ENCODE data around the gene SPINK4.
A peak's percentile ranks its signal among the peaks of the same experiment; 100 is the strongest.

Gene SPINK4

DNA sequence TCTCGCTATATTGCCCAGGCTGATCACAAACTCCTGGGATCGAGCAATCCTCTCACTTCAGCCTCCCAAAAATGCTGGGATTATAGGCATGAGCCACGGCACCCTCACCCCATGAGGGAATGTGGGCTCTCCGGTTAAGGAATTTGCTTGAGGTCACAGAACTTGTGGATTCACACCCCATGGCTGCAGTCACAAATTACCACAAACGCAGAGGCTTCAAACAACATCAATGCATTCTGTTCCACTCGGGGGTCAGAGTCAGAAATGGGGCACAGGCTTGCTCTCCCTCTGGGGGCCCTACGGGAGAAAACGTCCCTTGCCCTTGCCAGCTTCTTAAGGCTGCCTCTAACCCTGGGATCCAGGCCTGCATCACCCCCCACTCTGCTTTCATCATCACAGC lies 12.2 kb upstream of the SPINK4 start:
- no peak overlapping the region for H3K4me3 ChIP-seq (ENCODE audit: low read depth, low read length)
- no peak for DNase-seq (ENCODE audit: low read depth)

DNA sequence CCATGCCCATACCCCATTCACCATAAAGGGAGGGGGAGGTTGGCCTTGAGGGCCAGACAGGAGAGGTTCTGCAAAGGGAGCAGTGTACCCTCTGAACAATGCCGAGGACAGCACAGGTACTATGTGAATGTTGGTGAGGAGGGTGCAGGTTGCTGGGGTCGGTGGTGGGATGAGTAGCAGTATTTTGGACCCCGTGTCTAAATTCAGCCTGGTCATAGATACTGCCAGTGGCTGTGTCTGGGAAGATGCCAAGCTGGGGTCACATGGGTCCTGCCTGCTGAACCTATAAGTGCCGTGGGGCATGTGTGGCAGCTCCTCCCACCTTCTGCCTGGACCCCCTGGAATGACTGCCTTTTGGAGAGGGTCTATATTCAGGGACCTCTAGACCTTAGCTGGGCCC lies 11.4 kb upstream of the SPINK4 start:
- no peak overlapping the region for H3K4me3 ChIP-seq (ENCODE audit: low read depth, low read length)
- DNase-seq (ENCODE audit: low read depth), result no peak

DNA sequence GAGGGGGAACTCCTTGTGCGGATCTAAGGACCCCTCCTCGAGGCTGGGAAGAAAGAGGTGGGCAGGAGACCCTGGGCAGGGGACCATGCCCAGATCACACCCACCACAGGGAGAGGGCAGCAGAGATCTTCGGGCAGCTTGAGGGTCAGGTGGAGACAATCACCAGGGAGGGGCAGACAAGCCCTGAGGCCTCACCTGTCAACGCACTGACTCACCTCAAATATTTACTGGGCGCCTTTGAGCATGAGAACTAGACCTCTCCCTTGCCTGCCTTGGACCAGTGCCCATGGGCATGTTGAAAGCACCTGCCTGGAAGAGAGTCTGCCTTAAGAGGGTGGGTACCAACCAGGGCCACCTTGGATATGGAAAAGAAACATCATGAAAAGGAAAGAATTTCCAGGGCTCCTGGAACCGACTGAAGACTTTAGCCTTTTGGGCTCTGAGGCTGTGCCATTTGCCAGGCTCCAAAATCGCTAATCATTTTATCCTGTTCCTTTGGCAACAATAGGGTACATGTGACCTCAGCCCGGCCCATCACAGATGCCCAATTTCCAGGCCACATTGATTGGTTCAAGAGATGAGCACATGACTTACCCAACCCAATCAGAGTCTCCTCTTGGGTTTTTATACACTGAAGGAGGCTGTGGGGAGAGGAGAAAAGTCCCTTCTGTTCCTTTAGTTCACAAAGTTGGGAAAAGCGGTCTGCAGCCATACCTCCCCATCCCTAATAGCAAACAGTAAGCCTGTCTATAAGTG lies 10.4 kb upstream of the SPINK4 start:
- DNase-seq (ENCODE audit: low read depth), result no peak
- no peak overlapping the region for H3K4me3 ChIP-seq (ENCODE audit: low read depth, low read length)

DNA sequence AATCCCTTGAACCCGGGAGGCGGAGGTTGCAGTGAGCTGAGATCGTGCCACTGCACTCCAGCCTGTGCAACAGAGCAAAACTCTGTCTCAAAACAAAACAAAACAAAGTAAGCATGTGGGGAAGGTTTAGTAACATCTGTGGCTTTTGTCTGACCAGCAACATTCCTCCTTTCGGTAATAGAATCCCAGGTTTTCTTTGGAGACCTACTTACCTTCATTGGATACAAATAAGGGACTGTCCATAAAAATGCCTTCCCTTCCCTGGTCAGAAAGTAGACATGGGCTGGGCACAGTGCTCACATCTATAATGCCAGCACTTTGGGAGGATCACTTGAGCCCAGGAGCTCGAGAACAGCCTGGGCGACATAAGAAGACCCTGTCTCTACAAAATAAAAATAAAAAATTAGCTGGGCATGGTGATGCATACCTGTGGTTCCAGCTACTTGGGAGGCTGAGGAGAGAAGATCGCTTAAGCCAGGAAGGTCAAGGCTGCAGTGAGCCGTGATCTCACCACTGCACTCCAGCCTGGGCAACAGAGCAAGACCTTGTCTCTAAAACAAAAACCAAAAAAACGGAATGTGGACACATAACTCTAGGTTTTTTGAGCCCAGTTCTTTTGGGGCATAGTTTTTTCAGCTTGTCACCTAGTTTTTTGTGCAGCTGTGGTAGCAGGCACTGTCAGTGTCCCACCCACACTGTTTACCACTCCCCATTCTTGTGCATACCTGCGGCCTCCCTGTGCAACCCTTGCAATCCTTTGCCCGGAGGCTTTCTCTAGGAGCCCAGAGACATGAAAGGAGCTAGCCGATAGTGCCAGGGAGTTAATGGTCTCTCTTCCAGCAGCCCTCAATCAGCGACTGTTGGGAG lies 9.0 kb upstream of the SPINK4 start:
- H3K4me3 ChIP-seq (ENCODE audit: low read depth, low read length), result no peak overlapping the region
- DNase-seq (ENCODE audit: low read depth), result no peak

DNA sequence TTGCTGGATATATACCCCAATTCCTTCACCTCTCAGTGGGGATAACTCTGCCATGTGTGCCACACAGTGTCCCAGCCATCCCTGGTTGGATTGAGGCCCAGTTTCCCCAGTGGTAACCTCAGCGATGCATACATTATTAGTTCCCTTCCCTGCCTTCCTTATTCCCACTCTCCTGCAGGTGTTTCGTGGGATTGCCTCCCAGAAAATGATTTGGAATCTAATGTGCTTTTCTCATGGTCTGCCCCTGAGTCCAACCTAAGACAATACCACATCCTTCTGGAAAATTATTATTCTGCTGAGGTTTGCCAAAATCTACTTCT lies 8.4 kb upstream of the SPINK4 start:
- DNase-seq (ENCODE audit: low read depth), result no peak
- no peak overlapping the region for H3K4me3 ChIP-seq (ENCODE audit: low read depth, low read length)

DNA sequence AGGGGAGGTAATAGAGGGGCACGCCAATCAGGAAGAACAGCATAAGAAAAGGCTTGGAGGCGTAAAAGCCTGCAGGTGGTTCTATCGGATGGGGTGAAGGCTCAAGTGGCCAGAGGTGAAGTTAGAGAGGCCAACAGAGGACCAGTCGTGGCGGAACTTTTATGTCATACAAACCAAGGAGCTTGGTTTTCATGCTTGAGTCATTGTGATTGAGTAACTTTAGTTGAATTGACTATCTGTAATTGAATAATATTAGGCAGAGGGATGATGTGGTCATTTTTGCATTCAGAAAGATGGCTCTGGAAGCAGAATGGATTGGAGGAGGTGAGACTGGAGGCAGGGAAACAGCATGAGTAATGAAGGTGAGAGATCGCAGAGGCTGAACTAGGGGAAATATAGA lies 7.2 kb upstream of the SPINK4 start:
- DNase-seq (ENCODE audit: low read depth), result no peak
- no peak overlapping the region for H3K4me3 ChIP-seq (ENCODE audit: low read depth, low read length)

DNA sequence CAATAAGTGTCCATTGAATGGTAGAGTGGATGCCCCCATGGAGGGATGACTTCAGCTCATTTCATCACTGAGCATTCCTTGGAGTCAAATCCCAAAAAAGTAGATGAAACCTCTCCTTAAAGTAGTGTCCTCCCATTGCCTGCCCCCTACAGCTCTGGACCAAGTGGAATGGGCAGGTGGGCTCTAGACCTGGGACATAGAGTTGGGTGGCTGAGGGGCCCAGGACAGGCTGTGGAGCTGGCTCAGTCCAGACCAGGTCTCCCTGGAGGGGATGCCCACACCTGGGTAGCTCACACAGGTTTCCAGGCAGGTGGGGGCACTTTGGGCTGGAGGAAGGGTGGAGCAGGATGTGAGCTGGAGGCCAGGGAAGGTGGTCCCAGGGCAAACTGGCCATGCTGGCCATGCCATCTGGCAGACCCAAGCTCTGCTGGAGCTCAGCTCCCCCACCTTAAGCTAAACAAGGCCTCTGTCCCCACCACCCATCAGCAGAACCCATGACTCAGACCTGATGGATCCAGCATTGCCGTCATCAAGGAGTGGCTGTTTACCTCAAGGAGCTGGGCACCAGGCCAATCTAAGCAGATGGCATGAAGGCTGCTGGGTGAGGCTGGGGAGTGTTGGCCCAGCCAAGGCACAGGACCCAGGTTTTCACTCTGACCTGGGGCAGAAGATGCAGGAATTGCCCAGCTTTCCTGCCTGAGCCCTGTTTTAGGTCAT lies 6.2 kb upstream of the SPINK4 start:
- peak; percentile 89 for DNase-seq (ENCODE audit: low read depth)
- no peak overlapping the region for H3K4me3 ChIP-seq (ENCODE audit: low read depth, low read length)

DNA sequence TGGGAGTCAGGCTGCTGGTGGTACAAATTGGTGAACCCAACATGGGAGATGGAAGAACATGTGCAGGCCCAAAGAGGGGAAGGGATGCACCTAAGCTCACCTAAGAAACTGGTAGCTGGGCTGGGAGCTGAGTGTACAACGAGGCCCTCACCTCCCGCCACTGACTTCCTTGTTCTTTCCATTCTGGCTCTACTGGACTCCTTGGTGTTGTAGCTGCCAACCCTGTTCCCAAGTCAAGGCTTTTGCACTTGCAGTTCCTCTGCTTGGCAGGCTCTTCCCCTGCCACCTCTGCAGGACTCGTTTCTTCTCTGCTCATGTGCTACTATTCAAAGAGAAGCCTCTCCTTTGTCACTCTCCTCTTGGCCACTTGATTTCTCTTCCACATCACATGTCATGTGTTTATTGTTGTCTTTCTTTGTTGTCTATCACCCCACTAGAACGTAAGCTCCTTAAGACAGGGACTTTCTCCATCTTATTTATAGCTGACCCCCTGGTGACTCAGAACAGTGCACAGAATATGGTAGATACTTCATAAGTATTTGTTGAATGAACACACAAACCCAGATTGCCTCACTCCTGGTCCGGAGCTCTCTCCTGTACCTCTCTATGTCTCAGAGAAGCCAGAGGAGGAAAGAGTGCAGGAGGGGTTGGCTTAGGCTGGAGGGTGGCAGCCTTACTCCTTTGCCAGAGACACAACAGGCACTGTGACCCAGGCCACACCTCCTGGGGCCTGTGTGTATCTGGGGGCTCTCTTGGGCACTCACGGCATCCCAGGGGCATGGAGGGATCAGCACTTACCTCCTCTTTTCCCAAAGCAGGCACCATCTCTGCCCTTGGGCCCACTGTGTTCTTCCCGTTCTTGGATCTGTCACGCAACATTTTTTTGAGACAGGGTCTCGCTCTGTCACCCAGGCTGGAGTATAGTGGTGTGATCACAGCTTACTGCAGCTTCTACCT lies 5.2 kb upstream of the SPINK4 start:
- no peak overlapping the region for H3K4me3 ChIP-seq (ENCODE audit: low read depth, low read length)
- DNase-seq (ENCODE audit: low read depth), result no peak

DNA sequence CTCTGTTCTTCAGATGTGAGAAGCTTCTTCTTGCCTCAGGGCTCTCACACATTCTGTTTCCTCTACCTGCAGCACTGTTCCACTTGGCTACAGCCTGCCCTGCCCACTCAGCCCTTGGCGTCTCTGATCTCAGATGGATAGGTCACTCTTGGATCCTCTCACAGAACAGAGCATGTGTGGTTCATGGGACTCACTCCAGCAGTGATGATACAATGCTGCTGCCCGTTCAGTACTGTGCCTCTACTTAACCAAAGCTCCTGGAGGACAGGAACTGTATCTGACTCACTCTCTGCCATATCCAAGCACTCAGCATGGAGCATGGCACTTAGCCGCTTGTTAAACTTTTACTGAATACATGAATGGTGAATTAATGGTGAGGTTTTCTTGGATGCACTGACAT lies 3.4 kb upstream of the SPINK4 start:
- DNase-seq (ENCODE audit: low read depth), result no peak
- H3K4me3 ChIP-seq (ENCODE audit: low read depth, low read length), result no peak overlapping the region

DNA sequence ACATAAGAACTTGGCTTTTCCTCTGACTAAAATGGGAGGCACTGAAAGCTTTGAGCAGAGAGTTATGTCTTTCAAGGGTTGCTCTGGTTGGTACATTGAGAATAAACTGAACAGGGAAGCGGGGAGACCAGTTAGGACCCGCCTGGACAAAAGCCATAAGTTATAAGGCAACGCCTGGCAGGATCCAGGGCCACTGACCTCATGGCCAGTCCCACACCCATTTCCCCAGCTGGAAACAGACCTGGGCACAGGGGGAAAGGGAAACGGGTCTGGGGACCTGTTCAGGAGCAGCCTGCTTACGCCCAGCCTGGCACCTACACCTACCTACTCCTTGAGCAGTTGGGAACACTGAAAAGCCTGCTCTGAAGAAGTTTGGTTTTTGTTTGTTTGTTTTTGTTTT lies 1.3 kb downstream of the SPINK4 start:
- no peak for DNase-seq (ENCODE audit: low read depth)
- no peak overlapping the region for H3K4me3 ChIP-seq (ENCODE audit: low read depth, low read length)

DNA sequence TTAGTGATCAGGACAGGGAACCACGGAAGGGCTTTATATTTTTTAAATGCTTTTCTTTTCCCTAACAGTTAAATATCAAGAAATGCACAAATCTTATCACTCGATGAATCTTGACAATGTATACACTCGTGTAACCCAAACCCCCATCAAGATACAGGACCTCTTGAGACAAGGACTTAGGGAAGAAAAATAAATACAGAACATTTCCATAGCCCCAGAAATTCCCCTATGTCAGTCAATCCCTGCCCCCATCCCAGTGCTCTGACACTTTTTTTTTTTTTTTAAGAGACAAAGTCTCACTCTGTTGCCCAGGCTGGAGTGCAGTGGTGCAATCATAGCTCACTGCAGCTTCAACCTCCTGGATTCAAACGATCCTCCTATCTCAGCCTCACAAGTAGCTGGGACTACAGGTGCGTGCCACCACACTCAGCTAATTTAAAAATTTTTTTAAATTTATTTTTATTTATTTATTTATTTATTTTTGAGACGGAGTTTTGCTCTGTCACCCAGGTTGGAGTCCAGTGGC lies 2.7 kb downstream of the SPINK4 start:
- no peak overlapping the region for H3K4me3 ChIP-seq (ENCODE audit: low read depth, low read length)
- no peak for DNase-seq (ENCODE audit: low read depth)

DNA sequence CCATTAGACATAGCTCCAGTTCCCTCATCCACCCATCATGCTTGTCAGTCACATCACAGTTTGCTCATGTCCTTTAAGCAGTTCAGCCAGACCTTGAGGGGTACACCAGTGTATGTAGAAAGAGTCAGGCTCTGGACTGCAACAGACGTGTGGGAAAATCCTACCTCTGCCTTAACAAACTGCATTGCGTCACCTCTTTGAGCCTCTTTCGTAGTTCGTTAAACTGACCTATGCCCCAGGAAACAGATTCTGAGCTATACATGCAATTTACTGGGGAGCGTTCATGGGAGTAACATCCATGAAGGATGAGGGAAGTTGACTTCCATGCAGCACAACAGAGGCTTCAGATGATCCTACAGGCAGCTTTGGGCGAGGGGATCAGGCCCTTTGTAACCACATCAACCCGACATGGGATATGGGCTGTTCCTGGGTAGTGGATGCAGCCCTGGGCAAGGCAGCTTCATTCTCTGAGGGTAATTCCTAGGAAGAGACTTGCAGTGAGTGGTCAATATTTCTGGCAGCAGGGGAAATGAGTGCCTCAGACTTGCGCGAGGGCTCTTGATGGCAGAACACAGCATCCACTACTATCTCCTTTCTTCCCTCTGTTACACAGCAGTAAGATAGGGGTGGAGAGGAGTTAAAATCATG lies 4.3 kb downstream of the SPINK4 start:
- DNase-seq (ENCODE audit: low read depth), result no peak
- no peak overlapping the region for H3K4me3 ChIP-seq (ENCODE audit: low read depth, low read length)

DNA sequence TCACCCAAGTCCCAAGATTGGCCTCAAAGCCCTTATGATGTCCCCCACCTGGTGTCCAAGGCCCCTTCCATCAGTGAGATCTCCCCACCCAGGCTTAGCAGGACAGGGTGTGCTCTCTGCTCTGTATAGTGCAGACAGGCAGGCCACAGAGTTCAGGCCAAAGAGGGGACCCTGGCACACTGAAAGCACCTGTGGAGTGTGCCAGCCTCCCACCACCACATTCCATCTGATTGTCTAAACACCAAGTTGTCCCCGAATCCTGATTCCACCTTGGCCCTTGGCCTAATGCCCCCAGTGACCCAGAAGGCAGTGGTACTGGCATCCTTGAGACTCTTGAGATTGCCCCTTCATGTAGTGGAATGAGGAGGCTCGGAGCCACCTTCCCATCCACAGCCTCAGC lies 5.4 kb downstream of the SPINK4 start:
- DNase-seq (ENCODE audit: low read depth), result no peak
- H3K4me3 ChIP-seq (ENCODE audit: low read depth, low read length), result no peak overlapping the region

DNA sequence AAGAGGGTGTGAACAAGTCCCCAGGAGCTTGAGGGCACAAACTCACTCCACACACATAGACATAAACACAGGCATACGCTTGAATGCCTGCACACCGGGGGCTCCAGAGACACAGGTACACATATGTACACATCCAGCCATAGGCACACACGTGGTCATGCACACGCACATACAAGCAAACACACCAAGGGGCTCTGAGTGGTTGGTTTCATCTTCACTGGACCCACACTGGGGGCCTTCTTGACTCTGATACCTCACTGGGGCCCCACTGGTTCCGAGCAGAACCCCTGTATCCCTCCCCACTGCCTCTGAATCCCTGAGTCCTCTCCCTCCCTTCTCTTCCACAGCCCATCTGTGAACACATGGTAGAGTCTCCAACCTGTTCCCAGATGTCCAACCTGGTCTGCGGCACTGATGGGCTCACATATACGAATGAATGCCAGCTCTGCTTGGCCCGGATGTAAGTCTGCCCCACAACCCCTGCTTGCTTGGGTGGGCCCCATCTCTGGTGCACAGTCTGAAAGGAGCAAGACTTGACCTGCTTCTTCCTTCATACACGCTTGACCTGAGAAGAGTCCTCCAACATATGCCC lies 6.4 kb downstream of the SPINK4 start:
- no peak for DNase-seq (ENCODE audit: low read depth)
- H3K4me3 ChIP-seq (ENCODE audit: low read depth, low read length), result no peak overlapping the region

DNA sequence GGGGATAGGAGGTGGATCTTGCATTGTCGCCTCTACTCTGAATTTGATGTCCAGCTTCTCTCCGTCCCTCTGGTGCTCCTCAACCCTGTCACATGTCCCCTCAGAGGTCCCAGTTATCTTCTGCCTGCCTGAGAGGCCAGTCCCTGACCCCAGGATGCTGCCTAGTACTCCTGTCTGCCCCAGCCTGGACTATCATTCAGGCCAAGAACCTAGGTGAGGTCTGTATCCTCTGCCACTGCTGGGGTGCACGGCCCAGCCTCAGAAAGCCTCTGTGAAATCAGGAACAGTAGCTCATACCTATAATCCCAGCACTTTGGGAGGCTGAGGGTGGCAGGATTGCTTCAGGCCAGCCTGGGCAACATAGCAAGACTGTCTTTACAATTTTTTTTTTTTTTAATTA lies 8.6 kb downstream of the SPINK4 start:
- H3K4me3 ChIP-seq (ENCODE audit: low read depth, low read length), result no peak overlapping the region
- no peak for DNase-seq (ENCODE audit: low read depth)

DNA sequence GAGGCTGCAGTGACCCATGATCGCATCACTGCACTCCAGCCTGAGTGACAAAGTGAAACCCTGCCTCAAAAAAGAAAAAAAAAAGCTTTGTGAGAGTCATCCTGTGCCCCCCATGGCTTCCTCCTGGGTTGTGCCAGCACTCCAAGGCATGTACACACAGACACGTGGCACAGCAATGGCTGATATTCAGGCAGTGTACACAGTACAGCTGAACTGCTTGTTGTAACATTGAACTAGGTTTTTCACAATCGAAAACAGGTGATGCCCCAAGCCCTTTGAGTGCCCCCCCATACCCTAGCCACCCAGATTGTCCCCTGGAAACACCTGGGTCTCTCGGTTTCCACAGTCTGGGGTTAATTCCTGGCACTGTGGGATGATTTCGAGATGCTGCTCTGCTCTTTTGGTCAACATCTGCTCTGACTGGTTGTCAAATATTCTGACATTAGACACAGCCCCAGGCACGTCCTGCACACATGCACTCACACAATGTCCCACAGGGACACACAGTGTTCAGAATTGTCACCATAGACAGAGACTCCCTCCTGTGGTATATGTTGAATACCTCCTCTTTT lies 9.2 kb downstream of the SPINK4 start:
- H3K4me3 ChIP-seq (ENCODE audit: low read depth, low read length), result no peak overlapping the region
- DNase-seq (ENCODE audit: low read depth), result no peak

DNA sequence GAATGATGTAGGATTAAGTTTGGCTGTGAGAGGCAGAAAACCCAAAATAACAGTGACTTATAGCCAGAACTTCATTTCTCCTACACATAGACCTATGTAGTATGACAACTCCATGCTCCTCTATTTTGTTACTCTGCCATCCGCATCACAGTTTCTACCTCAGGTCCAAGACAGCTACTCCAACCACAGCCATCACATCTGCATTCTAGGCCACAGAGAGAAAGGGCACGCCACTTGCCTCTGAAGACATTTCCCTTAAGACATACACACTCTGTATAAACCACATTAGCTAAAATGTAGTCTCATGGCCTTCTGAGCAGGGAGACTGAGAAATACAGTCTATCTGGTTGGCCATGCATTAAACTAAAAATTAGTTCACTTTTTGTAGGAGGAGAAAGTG lies 10.0 kb downstream of the SPINK4 start:
- H3K4me3 ChIP-seq (ENCODE audit: low read depth, low read length), result no peak overlapping the region
- DNase-seq (ENCODE audit: low read depth), result no peak

DNA sequence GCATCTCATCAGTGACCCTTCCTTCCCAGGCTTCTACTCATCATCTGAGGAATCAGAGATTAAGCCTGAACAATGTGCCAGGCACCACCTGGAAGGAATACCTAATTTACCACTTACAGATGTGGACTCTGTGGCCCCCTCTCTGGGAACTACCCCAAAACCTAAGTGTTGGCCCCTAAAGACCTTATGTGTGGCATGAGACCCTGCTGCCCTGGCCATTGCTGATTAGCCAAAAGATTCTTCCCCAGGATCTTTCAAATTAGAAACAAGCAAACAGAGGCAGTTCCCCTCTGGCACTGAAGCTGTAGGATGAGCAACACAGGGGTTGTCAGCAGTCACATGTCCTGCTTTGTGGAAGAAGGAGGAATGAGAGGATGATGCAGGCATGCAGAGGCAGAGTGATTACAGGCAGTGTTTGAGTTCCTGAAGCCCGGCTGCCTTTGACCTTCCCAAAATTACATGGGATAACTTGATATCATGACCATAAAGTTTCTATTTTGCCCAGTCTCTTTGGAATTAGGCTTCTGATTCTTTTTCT lies 10.6 kb downstream of the SPINK4 start:
- peak; percentile 38 for DNase-seq (ENCODE audit: low read depth)
- no peak overlapping the region for H3K4me3 ChIP-seq (ENCODE audit: low read depth, low read length)
